ENCODE measurements around the gene IFNGR1. TPM values are rescaled to one million over a fixed set of nuclear protein-coding genes. Genes with fewer than 3 reads are reported as not detected.

Gene IFNGR1
- total and polyA plus RNA-seq, 5 donors: 115 to 157 (median 139) TPM

DNA sequence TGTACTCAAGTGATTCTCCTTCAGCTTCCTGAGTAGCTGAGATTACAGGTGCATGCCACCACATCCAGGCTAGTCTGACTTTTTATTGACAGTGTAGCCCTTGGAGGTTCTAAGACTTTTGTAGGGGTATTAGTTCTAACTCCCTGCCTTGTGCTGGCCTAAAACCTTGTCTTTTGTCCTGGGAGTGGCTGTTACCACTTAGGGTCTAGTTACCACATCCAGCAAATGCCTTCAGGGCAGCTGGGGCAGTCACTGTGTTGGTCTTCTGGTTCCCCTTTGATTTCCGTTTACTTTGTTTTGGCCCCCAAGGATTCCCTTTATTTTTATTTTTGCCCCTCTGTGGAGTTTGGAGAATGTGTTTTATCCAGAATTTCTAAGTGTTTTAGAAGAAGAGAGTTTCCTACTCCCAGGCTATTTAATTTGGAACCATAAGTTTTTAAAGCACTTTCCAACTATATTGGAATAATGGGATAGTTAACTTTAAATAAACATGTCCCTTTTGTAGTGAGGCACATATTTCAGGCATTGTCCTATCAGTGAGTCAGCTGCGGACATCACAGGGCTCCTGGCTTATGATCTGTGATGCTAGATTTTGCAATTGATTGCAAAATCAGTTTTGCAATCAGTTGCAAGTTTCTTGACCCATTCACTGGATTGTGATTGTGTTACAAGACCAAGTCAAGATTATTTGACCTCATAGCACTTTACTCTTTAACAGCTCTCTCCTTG, 70.7 kb downstream of the IFNGR1 start:
- WGBS: 75% methylated on average over 2 of the region's 2 CpGs
- intact Hi-C loops (cut with DNase I): no loop called here
- no peaks in the 10 kb centered on the region for H3K4me1 ChIP-seq (ENCODE audit: control insufficient read depth, insufficient read depth, low read length)
- no peaks in the 10 kb centered on the region for H3K9me3 ChIP-seq (ENCODE audit: control insufficient read depth, low read length)
- no peak for DNase-seq
- H3K27me3 ChIP-seq (ENCODE audit: control insufficient read depth, insufficient read depth): no peaks in the 10 kb centered on the region
- no peak overlapping the region for H3K4me3 ChIP-seq (ENCODE audit: low read length)
- ATAC-seq: no peak
- no peak overlapping the region for H3K27ac ChIP-seq (ENCODE audit: low read length)

Other genes starting within 250 kb of the IFNGR1 start
- 1 to 10 TPM in 2 of 4 donors, under 1 TPM in 2; 0.11 to 2.5 (median 1.3) TPM for gene IL20RA, start 174.4 kb downstream of the IFNGR1 start, total RNA-seq
- 3.7 TPM for gene IL20RA, start 174.4 kb downstream of the IFNGR1 start, polyA plus RNA-seq
- under 1 TPM in 3 of 4 donors, not detected in 1; 0.09 to 0.14 (median 0.11) TPM for gene IL22RA2, start 45.7 kb downstream of the IFNGR1 start, total RNA-seq
- 0.05 TPM for gene IL22RA2, start 45.7 kb downstream of the IFNGR1 start, polyA plus RNA-seq